Naive thymus-derived CD8-positive, alpha-beta T cell (primary cell): Measurements from ENCODE around the gene ITGB1BP2. TPM values are rescaled to one million over a fixed set of nuclear protein-coding genes. Genes with fewer than 3 reads are reported as not detected.
"Not testable (repeated sequence)": the region's sequence is repeated elsewhere in the genome, so short reads cannot be mapped to it uniquely, and the experiment has no call there.

Source experiments
- ATAC-seq, 2 donors: fragments of 150-1000 bp; cut with Tn5 transposase in 1 of 2; sonication (Bioruptor Pico), chemical (Tn5 transposase) in 1 of 2; 1 replicate in 1 of 2; 2 replicates in 1 of 2; pipeline ENCODE4 v1.10.0; 2021; ENCODE audit warnings: mild to moderate bottlenecking in 2 of 2, moderate library complexity in 2 of 2
- POLR2A ChIA-PET: fragments of 350-600 bp; sonication (Branson Sonifier 250); formaldehyde crosslinking; loops from one replicate; lab custom pipeline; 2021; ENCODE audit warnings: antibody characterized with exemption; lab: Charles Lee
- DNase-seq, 10 donors: peaks; one replicate each; pipeline versions ENCODE4 v3.0.0 to v3.0.0-alpha.2; 2020 to 2022
- H3K27ac Mint-ChIP-seq, 10 donors: one replicate each; pipeline ENCODE4 v1.8.0; 2020 to 2022; ENCODE audit warnings: mild to moderate bottlenecking in 10 of 10, mixed read lengths in 10 of 10, moderate library complexity in 4 of 10, inconsistent platforms in 1 of 10
- H3K27me3 Mint-ChIP-seq, 5 donors: one replicate each; pipeline ENCODE4 v1.8.0; 2021 to 2022; ENCODE audit warnings: mixed read lengths in 5 of 5
- H3K36me3 Mint-ChIP-seq, 3 donors: one replicate each; pipeline ENCODE4 v1.8.0; 2020 to 2022; ENCODE audit warnings: mixed read lengths in 3 of 3, mild to moderate bottlenecking in 2 of 3, inconsistent platforms in 1 of 3
- H3K4me1 Mint-ChIP-seq, 4 donors: one replicate each; pipeline ENCODE4 v1.8.0; 2021 to 2022; ENCODE audit warnings: mixed read lengths in 4 of 4
- H3K4me3 Mint-ChIP-seq, 10 donors: one replicate each; pipeline ENCODE4 v1.8.0; 2020 to 2022; ENCODE audit warnings: mild to moderate bottlenecking in 10 of 10, mixed read lengths in 10 of 10, moderate library complexity in 6 of 10, inconsistent platforms in 1 of 10
- H3K9me3 Mint-ChIP-seq, 9 donors: one replicate each; pipeline ENCODE4 v1.8.0; 2020 to 2022; ENCODE audit warnings: mixed read lengths in 9 of 9, mild to moderate bottlenecking in 3 of 9, inconsistent platforms in 1 of 9, moderate library complexity in 1 of 9
- polyA plus RNA-seq, 3 donors: library from polyadenylated mRNA; unstranded; fragments of 300-500 nt; fragmentation: Illumina TruSeq; gene quantifications; one replicate each; pipeline ENCODE4 v1.2.3, GENCODE V29; 2021
- total RNA-seq, 8 experiments: library from RNA in 2 of 8; stranded (reverse) in 2 of 8; gene quantifications; one replicate each; pipeline ENCODE4 v1.2.3 and lab custom pipeline; 2021 to 2026

Gene ITGB1BP2
- total and polyA plus RNA-seq, 5 experiments from 2014 or later, result 5.8 to 6.7 TPM; not detected in 3

DNA sequence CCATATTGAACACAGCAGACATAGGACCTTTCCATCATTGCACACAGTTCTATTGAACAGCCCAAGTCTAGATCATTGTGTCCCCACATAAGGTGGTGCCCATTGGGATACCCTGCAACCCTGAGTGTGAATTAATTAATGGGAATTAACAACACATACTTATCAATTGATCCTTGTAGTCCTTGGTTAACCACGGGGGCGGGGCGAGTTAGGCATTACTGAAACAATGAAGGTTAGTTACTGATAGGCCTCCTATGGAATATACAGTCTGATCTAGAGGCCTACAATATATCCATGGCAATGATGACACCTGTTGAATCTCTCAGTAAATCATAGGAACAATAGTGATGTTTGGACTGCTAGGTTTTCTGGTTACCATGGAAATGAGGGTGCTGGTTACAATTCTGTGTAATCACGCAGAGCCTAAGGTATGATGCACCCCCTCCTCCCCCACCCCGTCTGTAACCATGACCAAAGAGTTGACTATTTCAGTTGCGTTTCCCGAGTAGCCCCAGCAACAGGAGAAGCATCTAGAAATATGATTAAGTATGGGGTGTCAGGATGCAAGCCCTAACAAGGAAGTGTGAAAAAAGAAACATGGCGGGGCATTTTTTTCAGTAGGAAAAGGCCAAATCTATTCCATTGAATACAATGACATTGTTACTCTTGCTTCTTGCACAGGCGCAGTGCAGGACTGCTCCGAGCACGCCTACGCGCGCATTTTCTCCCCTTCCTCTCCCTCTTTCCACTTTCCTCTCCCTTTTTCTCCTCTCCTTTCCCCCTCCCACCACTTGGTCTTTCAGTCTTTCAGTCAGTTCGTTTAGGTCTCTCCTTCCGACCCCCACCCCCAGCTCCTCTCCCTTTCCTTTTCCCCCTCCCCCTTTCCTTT, 18.8 kb upstream of the ITGB1BP2 start:
- H3K27ac Mint-ChIP-seq, result peak overlapping the region; percentile 99 to 100 (median 100)
- no peaks in the 10 kb centered on the region for H3K9me3 Mint-ChIP-seq
- peak overlapping the region; percentile 96 to 100 (median 99) for H3K4me3 Mint-ChIP-seq
- no peaks in the 10 kb centered on the region for H3K27me3 Mint-ChIP-seq
- peaks cover 1 to 28% (median 10%) of the 10 kb centered on the region in 4 donors for H3K4me1 Mint-ChIP-seq
- H3K36me3 Mint-ChIP-seq, result peaks cover 0 to 16% (median 0%) of the 10 kb centered on the region in 3 donors
- DNase-seq, result peak in 7 of 10 donors; percentile 5 to 69 (median 41)
- peak; percentile 44 to 51 for ATAC-seq
- POLR2A ChIA-PET, result interaction anchor here (0.6 to 4.5 kb wide), 14 partner anchors 25 to 252 kb away, joined by 3 to 66 read pairs (median 5); partner anchors contain the start of genes TAF1 and ZMYM3

DNA sequence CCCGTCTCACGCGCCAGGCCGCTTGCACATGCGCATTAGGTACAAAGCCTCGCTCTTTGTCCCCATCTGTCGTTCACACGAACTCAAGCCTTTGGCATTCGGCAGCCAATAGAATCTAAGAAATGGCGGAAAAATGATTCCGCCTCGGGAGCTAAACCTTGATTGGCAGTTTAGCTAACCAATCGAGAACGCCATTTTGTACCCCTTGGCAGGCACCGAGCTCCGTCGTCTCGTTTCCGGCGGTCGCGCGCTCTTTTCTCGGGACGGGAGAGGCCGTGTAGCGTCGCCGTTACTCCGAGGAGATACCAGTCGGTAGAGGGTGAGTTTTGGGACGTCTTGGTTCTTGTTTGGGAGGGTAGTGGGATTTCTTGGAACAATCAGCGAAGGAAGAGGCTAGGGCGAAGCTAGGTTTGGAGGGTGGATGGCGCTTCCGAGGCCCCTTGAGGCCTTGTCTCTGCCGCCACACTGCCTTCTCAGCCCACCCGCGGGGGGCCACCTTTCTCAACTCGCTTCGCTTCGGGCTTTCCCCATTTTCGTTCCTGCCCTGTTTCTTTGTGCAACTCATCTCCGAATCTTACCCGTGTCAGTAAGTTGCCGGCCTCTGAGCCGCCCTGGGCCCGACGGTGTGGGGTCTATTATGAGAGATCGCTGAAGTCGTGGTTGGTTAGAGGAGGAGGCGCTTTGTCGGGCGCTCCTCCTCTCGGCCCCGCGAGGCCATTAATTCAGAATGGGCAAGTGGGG, 18.0 kb upstream of the ITGB1BP2 start, which contains the start of gene NONO:
NONO (plus strand) TSS at position 233 of the 741 bp plus-strand sequence. CDS start 7,003 bp downstream, outside the sequence.
- peaks cover 0 to 19% (median 0%) of the 10 kb centered on the region in 3 donors for H3K36me3 Mint-ChIP-seq
- no peaks in the 10 kb centered on the region for H3K27me3 Mint-ChIP-seq
- peak within 1 kb of the TSS; percentile 99 to 100 (median 100) for H3K27ac Mint-ChIP-seq
- no peaks in the 10 kb centered on the region for H3K9me3 Mint-ChIP-seq
- H3K4me1 Mint-ChIP-seq, result peaks cover 1 to 32% (median 12%) of the 10 kb centered on the region in 4 donors
- ATAC-seq (peak; percentile 88 to 90), DNase-seq (peak; percentile 61 to 96 (median 86))
- peak within 1 kb of the TSS; percentile 96 to 100 (median 99) for H3K4me3 Mint-ChIP-seq
- POLR2A ChIA-PET, result interaction anchor here (0.6 to 4.5 kb wide), 20 partner anchors 8 to 251 kb away, joined by 3 to 66 read pairs (median 4); partner anchors contain the start of genes TAF1 and ZMYM3

DNA sequence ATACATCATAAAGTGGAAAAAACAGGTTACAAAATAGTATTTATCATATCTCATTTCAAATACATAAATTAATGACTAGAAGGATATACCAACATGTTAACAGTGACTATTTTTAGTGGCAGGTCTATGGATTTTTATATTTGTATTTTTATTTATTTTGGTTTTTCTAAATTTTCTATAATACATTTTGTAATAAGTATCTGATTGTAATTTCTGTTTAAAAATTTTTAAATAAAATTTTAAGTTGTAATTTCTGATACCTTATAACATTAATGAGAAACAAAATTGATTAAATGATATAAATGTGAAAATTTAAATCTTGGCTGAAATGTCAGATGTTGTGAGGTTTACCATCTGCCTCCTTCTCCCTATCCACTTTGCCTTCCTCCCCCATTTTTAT, 15.6 kb upstream of the ITGB1BP2 start:
- H3K4me3 Mint-ChIP-seq, result peak overlapping the region in 9 of 10 donors; percentile 30 to 100 (median 99)
- peak overlapping the region in 1 of 10 donors; percentile 41 for H3K27ac Mint-ChIP-seq

DNA sequence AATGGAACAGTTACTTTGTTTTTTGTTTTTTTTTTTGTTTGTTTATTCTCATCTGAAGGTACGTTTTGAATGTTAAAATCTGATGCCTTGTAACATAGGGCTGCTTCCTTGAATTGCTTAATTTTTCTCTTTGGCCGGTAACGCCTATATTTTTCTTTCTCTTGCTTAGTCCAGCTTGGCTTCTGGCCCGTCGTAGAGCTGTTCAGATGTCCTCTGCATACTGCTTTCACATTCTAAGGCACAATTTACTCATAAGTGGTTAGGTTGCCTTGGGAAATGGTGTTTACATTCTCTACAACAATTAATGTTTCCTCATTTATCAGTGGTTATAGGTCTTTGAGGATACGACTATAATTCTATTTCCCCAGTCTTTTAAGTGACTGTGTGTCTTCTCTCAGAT, 10.2 kb upstream of the ITGB1BP2 start:
- POLR2A ChIA-PET, result interaction anchor here (0.8 kb wide), 1 partner anchor 7 kb away, joined by 3 read pairs; no protein-coding TSS in a partner anchor
- Mint-ChIP-seq H3K9me3 (no peaks in the 10 kb centered on the region), H3K27ac (peak overlapping the region in 1 of 10 donors; percentile 72), H3K27me3 (no peaks in the 10 kb centered on the region), H3K36me3 (peaks cover 2 to 69% (median 5%) of the 10 kb centered on the region in 3 donors), H3K4me3 (no peak overlapping the region), H3K4me1 (peaks cover 5 to 24% (median 21%) of the 10 kb centered on the region in 4 donors)
- no peak for ATAC-seq
- DNase-seq, result no peak

More for the DNA sequence above, 15.6 kb upstream of the ITGB1BP2 start:
- peaks cover 4 to 40% (median 19%) of the 10 kb centered on the region in 4 donors for H3K4me1 Mint-ChIP-seq
- ATAC-seq (no peak), DNase-seq (no peak)
- no peaks in the 10 kb centered on the region for H3K27me3 Mint-ChIP-seq
- POLR2A ChIA-PET, result interaction anchor here (1.0 kb wide), 1 partner anchor 81 kb away, joined by 3 read pairs; no protein-coding TSS in a partner anchor
- peaks cover 0 to 31% (median 0%) of the 10 kb centered on the region in 3 donors for H3K36me3 Mint-ChIP-seq
- no peaks in the 10 kb centered on the region for H3K9me3 Mint-ChIP-seq

DNA sequence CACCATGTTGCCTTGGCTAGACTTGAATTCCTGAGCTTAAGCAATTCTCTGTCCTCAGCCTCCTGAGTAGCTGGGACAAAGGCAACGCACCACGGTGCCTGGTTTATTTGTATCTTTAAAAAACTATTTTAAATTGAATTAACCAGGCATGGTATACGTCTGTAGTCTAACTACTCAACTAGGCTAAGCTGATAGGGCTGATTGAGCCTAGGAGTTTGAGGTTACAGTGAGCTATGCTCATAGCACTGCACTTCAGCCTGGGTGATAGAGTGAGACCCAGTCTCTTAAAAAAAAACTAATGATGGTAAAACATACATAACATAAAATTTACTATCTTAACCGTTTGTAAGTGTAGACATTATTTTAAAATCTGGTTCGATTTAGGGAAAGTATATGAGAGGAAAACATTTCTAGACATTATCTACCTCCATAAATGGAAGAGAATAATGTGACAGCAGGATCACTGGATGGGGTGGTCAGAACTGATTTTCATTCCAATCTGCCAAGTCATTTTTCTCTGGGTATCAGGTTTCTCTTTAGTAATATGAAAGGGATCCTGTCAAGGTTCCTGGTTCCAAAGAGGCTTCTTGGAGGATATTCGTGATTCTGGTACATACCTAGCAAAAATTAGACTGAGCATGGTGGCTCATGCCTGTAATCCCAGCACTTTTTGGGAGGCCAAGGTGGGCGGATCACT, 8.7 kb upstream of the ITGB1BP2 start:
- DNase-seq, result no peak
- Mint-ChIP-seq H3K27ac (peak overlapping the region in 1 of 10 donors; percentile 52), H3K4me3 (no peak overlapping the region), H3K9me3 (no peaks in the 10 kb centered on the region), H3K27me3 (no peaks in the 10 kb centered on the region), H3K36me3 (peaks cover 4 to 76% (median 5%) of the 10 kb centered on the region in 3 donors), H3K4me1 (peaks cover 5 to 22% (median 15%) of the 10 kb centered on the region in 4 donors)
- POLR2A ChIA-PET, result interaction anchor here (1.0 to 1.3 kb wide), 2 partner anchors 39 to 97 kb away, joined by 3 read pairs; partner anchors contain the start of gene ZMYM3
- no peak for ATAC-seq

DNA sequence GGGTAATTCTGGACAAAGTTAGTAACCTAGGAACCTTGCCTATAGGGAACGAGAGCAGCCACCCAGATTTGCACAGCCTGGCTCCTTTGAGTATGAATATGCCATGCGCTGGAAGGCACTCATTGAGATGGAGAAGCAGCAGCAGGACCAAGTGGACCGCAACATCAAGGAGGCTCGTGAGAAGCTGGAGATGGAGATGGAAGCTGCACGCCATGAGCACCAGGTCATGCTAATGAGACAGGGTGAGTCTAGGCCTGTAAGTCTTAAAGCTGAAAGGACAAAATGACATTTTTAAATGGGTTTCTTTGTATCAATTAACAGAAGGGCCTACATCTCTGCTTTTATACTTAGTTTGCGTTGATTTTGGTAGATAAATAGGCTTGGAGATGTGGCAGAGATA, 4.7 kb upstream of the ITGB1BP2 start:
- Mint-ChIP-seq H3K36me3 (peaks cover 5 to 90% (median 11%) of the 10 kb centered on the region in 3 donors), H3K27me3 (no peaks in the 10 kb centered on the region), H3K27ac (no peak overlapping the region), H3K4me1 (peaks cover 0 to 7% (median under 1%) of the 10 kb centered on the region in 4 donors), H3K4me3 (no peak overlapping the region), H3K9me3 (no peaks in the 10 kb centered on the region)
- ATAC-seq (no peak), DNase-seq (no peak)
- POLR2A ChIA-PET, result interaction anchor here (1.1 kb wide), 1 partner anchor 69 kb away, joined by 3 read pairs; the partner anchor contains the start of gene TAF1

DNA sequence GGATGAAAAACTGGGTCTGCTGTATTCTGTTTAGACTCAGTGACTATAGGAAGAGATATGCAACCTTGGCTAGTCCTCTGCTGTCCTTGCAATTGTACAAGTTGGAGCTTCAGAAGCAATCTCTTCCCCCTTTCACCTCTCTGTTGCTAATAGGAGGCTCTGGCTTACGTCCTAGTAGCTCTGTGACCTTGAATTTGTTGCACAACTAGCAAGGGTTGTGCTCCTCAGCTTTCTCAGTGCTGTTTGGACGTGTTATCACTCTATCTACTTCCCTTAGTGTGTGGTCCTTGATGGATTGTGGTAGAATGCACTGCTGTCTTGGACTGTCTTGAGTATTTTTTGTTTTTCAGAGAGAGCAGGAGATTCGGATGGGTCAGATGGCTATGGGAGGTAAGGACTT, 3.4 kb upstream of the ITGB1BP2 start:
- Mint-ChIP-seq H3K27ac (no peak overlapping the region), H3K36me3 (peaks cover 5 to 77% (median 11%) of the 10 kb centered on the region in 3 donors), H3K4me3 (no peak overlapping the region), H3K27me3 (no peaks in the 10 kb centered on the region), H3K4me1 (peaks cover 3 to 9% (median 6%) of the 10 kb centered on the region in 4 donors), H3K9me3 (no peaks in the 10 kb centered on the region)
- POLR2A ChIA-PET, result no interaction called here
- ATAC-seq, result no peak
- DNase-seq, result no peak

DNA sequence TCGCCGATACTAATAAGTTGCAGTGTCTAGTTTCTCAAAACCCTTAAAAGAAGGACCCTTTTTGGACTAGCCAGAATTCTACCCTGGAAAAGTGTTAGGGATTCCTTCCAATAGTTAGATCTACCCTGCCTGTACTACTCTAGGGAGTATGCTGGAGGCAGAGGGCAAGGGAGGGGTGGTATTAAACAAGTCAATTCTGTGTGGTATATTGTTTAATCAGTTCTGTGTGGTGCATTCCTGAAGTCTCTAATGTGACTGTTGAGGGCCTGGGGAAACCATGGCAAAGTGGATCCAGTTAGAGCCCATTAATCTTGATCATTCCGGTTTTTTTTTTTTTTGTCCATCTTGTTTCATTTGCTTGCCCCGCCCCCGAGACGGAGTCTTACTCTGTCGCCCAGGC, 1.5 kb upstream of the ITGB1BP2 start:
- not testable (repeated sequence) for DNase-seq, H3K9me3 Mint-ChIP-seq, H3K4me3 Mint-ChIP-seq, ATAC-seq, H3K27me3 Mint-ChIP-seq, H3K4me1 Mint-ChIP-seq
- POLR2A ChIA-PET, result interaction anchor here (1.2 kb wide), 1 partner anchor 46 kb away, joined by 4 read pairs; the partner anchor contains the start of gene ZMYM3
- Mint-ChIP-seq H3K27ac (peak overlapping the region in 1 of 10 donors; percentile 53), H3K36me3 (peaks cover 0 to 78% (median 10%) of the 10 kb centered on the region in 3 donors)

DNA sequence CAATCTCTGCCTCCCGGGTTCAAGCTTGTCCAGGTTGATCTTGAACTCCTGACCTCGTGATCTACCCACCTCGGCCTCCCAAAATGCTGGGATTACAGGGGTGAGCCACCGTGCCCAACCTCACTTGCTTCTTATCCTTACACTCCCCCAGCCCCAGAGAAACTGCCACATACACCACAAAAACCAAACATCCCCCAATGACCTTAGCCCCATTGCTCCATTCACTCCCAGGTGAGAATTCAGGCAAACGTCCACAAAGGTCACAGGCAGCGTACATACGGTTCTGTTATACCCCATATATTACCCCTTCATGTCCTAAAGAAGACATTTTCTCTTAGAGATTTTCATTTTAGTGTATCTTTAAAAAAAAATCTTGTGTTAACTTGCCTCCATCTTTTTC, 1.1 kb upstream of the ITGB1BP2 start:
- H3K27ac Mint-ChIP-seq, result peak overlapping the region in 1 of 10 donors; percentile 53
- DNase-seq, ATAC-seq, H3K27me3 Mint-ChIP-seq, H3K9me3 Mint-ChIP-seq, H3K4me3 Mint-ChIP-seq, H3K4me1 Mint-ChIP-seq: not testable (repeated sequence)
- POLR2A ChIA-PET, result interaction anchor here (1.2 kb wide), 1 partner anchor 47 kb away, joined by 4 read pairs; the partner anchor contains the start of gene ZMYM3
- peaks cover 0 to 73% (median 10%) of the 10 kb centered on the region in 3 donors for H3K36me3 Mint-ChIP-seq

DNA sequence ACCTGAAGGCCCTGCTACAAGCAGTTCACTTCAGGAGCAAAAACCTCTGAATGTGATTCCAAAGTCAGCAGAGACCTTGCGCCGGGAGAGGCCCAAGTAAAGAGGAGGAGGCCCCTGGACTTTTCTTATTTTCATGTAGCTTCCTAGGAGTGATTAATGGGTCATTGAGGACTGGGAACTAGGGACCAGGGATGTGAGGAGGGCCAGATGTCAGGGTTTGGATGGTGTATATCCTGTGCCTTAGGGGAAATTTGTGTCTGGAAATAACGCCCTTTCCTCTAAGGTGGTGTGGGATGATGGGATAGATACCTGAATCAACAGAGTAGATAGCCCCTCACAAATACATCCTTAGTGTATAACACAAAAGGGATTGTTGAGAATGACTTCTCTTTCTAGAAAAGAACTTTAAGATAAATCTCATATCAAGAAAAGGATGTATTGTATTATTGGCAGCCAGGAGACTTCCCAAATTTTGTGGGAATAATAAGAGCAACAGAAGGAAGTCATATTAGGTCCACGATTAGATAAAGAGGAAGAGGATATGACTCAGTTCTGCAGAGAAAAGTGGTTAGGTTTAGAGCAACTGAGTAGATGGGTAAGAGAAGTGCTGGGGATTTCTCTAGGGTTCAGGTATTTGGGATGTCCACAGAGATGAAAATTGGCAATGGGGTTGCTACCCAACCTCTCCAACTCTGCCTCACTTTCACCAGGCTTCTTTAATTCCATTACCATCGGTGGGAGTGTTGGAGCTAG, 1.1 kb downstream of the ITGB1BP2 start:
- H3K4me1 Mint-ChIP-seq, result peaks cover 3 to 8% (median 4%) of the 10 kb centered on the region in 4 donors
- ATAC-seq (no peak), DNase-seq (no peak)
- H3K27me3 Mint-ChIP-seq, result no peaks in the 10 kb centered on the region
- H3K9me3 Mint-ChIP-seq, result no peaks in the 10 kb centered on the region
- peak overlapping the region in 3 of 10 donors; percentile 9 to 62 (median 44) for H3K27ac Mint-ChIP-seq
- H3K4me3 Mint-ChIP-seq, result no peak overlapping the region
- POLR2A ChIA-PET, result no interaction called here
- peaks cover 0 to 52% (median 7%) of the 10 kb centered on the region in 3 donors for H3K36me3 Mint-ChIP-seq

DNA sequence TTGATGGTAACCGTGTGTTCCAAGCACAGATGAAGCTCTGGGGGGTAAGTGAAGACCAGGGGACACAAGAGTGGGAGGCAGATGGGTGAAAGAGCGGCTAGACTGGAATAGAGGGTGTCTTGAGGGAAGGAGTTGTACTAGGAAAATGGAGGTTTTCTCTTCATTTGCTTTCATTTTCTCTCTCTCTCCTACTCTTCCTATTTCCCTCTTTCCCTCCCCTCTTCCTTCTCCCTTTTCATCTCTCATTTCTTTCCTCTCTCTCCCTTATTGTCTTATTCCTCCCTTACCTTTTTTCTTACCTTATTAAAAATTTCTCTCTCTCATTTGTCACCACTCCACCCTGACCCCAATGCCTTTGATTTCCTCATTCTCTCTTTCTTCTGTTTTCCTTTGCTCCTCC, 3.0 kb downstream of the ITGB1BP2 start:
- POLR2A ChIA-PET, result no interaction called here

More for the DNA sequence above, 3.0 kb downstream of the ITGB1BP2 start:
- no peak for DNase-seq
- no peaks in the 10 kb centered on the region for H3K27me3 Mint-ChIP-seq
- H3K9me3 Mint-ChIP-seq, result no peaks in the 10 kb centered on the region
- H3K36me3 Mint-ChIP-seq, result peaks cover 0 to 33% (median 5%) of the 10 kb centered on the region in 3 donors
- peaks cover 3 to 8% (median 4%) of the 10 kb centered on the region in 4 donors for H3K4me1 Mint-ChIP-seq
- no peak overlapping the region for H3K27ac Mint-ChIP-seq
- H3K4me3 Mint-ChIP-seq, result no peak overlapping the region
- ATAC-seq, result no peak
